SU-DHL-6 (cell line): Measurements from ENCODE around the gene PRLR.

Experiments
- EZH2phosphoT487 ChIP-seq: fragments of 200-600 bp; sonication (generic), shearing (Covaris generic); conservative IDR thresholded peaks from 2 replicates; pipeline ENCODE4 v1.6.1; 2018; ENCODE audit warnings: mild to moderate bottlenecking, antibody characterized with exemption, low read length, moderate library complexity, mixed read lengths
- TF ChIP-seq, protein P1 (sequence below): fragments of 200-600 bp; sonication (generic); IDR thresholded peaks from one replicate; pipeline ENCODE4 v1.5.1; 2017; ENCODE audit warnings: antibody characterized with exemption, mild to moderate bottlenecking, low read length, moderate library complexity; ENCODE audit not compliant: insufficient read depth, poor library complexity, severe bottlenecking

DNA sequence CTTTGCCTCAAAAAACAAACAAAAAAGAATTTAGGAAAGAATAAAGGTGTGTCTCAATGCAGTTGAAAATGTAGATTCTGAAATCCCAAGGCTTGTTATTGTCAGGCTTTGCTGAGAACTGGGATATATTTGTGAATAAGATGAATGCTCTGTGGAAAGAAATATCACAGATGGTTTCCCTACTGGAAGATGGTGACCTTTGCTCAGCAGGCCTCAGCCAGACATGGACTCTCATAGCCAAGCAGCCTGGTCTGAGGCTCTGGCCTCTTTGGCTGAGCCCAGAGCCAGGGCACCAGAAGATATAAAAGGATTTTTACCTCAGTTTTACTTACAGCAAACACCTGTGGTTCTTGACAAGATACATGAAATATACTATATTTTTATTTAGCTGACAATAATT, 219.6 kb downstream of the PRLR start:
- TF ChIP-seq, protein P1, sequence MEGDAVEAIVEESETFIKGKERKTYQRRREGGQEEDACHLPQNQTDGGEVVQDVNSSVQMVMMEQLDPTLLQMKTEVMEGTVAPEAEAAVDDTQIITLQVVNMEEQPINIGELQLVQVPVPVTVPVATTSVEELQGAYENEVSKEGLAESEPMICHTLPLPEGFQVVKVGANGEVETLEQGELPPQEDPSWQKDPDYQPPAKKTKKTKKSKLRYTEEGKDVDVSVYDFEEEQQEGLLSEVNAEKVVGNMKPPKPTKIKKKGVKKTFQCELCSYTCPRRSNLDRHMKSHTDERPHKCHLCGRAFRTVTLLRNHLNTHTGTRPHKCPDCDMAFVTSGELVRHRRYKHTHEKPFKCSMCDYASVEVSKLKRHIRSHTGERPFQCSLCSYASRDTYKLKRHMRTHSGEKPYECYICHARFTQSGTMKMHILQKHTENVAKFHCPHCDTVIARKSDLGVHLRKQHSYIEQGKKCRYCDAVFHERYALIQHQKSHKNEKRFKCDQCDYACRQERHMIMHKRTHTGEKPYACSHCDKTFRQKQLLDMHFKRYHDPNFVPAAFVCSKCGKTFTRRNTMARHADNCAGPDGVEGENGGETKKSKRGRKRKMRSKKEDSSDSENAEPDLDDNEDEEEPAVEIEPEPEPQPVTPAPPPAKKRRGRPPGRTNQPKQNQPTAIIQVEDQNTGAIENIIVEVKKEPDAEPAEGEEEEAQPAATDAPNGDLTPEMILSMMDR = no peak
- no peak for TF ChIP-seq EZH2phosphoT487
